Globus pallidus (tissue), 1 donor: ENCODE data around the gene B9D2.
"Not testable (repeated sequence)": the region's sequence is repeated elsewhere in the genome, so short reads cannot be mapped to it uniquely, and the experiment has no call there.

ENCODE experiments used
- DNase-seq: peaks from one replicate; pipeline ENCODE4 v3.0.0-alpha.2; 2015; ENCODE audit warnings: low spot score

B9D2 gene, protein sequence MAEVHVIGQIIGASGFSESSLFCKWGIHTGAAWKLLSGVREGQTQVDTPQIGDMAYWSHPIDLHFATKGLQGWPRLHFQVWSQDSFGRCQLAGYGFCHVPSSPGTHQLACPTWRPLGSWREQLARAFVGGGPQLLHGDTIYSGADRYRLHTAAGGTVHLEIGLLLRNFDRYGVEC

GRCh38 chr19:41363753-41364523 is at the start of gene B9D2:
Gene B9D2, minus strand, starts transcription at chr19:41364149. Its CDS starts 630 bp downstream, at chr19:41363519.
- peak; percentile 98 for DNase-seq

- DNase-seq, result no peak
Measured at GRCh38 chr19:41412953-41413352, 49.0 kb upstream of the B9D2 start.

GRCh38 chr19:41411968-41412265 is 48.0 kb upstream of the B9D2 start:
- peak; percentile 80 for DNase-seq

GRCh38 chr19:41411100-41411967 is 47.4 kb upstream of the B9D2 start:
- DNase-seq, result no peak

DNA sequence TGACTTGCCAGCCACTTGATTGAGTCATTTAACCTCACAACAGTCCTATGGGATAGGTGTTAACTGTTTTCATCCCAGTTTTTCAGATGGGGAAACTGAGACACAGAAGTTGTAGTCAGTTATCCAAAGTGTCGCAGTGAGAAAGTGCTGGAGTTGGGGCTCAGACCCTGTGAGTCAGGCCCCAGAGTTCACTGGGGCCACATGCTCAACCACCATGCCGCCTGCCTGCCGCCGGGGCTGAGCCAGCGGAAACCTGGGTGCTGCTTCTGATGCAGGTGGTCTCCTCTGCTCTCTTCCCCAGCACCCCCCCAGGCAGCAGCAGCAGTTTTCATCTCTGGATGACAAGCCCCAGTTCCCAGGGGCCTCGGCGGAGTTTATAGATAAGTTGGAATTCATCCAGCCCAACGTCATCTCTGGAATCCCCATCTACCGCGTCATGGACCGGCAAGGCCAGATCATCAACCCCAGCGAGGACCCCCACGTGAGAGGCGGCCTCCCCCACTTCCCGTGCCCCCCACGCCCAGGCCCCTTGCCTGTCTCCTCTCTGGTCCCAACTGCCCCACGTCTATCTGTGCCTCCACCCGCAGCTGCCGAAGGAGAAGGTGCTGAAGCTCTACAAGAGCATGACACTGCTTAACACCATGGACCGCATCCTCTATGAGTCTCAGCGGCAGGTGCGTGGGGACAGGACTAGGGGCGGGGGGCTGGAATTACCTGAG is 46.5 kb upstream of the B9D2 start:
- DNase-seq, result no peak

GRCh38 chr19:41409288-41409687 is 45.3 kb upstream of the B9D2 start:
- no peak for DNase-seq

DNA sequence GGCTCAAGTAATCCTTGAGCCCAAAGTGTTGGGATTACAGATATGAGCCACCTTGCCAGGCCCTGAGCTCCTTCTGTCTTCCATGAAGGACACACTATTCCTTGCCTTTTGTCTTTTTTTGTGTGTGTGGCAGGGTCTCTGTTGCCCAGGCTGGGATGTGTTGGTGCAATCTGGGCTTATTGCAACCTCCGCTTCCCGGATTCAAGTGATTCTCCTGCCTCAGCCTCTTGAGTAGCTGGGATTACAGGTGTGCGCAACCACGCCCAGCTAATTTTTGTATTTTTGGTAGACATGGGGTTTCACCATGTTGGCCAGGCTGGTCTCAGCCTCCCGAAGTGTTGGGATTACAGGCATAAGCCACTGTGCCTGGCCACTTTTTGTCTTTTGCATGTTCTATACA is 44.9 kb upstream of the B9D2 start:
- not testable (repeated sequence) for DNase-seq

- no peak for DNase-seq
Measured at GRCh38 chr19:41408256-41408655, 44.3 kb upstream of the B9D2 start.

- no peak for DNase-seq
Measured at GRCh38 chr19:41407271-41407670, 43.3 kb upstream of the B9D2 start.

- DNase-seq, result no peak
Measured at GRCh38 chr19:41405776-41406175, 41.8 kb upstream of the B9D2 start.

DNA sequence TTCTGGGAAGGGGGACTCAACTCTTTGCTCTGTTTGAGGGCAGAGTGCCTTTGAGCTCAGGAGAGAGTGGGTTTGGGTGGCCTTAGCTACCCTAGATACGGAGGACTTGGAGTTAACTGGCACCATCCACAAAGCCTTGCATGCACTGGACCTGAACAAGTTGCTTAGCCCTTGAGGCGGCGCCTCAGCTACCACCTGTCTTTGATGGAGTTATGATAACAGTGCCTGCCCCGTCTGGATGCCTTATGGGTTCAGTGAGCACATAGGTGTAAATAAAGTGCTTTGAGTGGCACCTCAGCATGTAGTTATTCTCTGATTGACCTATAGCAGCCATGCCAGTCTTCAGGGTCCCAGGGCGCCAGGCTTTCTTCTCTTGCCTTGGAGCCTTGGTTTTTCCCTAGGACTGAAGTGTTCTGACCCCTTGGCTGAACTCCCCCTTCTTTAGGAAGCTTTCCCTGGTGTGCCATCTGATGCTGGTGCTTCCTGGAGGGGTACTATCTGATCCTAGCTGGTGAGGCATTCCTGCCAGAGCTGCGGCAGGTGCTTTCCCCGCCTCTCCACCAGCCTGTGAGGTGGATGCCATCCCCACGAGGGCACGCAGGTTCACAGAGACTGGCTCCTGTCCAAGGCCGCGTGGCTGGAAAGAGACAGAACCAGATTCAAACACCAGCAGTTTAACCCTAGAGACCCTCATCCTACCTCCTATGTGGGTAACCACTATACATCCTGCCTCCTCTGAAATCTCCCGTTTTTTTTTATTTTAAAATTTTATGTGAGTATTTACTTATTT is 39.4 kb upstream of the B9D2 start:
- no peak for DNase-seq

DNA sequence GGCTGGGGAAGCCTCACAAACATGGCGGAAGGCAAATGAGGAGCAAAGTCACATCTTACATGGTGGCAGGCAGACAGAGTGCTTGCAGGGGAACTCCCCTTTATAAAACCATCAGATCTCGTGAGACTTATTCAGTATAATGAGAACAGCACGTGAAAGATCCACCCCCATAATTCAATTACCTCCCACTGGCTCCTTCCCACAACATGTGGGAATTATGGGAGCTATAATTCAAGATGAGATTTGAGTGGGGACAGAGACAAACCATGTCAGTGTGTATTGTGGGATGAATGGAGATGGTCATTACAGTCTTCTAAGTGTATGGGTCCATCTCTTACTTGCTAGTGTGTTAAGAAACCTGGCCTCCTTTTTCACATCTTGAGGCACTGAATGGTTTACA is 38.1 kb upstream of the B9D2 start:
- DNase-seq, result no peak

DNA sequence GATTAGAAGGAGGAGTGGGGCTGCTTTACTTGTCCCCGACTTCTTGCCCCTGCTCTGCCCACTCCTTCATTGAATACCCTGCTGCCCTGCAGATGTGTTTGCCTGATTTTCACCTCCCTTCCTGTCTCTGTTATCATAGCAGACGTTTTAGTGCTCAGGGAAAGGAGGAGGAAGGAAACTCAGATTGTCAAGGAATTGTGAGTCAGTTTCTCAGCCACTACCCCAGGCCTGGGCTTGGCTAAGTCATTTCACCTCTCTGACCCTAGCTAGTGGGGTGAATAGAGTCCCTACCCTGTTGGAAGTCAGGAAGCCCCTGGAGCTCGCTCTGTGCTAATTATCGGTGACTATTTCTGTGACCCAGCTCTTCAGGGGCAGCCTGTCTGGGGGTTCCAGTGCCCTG is 37.5 kb upstream of the B9D2 start:
- no peak for DNase-seq

GRCh38 chr19:41399525-41399924 is 35.6 kb upstream of the B9D2 start:
- DNase-seq, result no peak

GRCh38 chr19:41399091-41399490 is 35.1 kb upstream of the B9D2 start:
- no peak for DNase-seq

DNA sequence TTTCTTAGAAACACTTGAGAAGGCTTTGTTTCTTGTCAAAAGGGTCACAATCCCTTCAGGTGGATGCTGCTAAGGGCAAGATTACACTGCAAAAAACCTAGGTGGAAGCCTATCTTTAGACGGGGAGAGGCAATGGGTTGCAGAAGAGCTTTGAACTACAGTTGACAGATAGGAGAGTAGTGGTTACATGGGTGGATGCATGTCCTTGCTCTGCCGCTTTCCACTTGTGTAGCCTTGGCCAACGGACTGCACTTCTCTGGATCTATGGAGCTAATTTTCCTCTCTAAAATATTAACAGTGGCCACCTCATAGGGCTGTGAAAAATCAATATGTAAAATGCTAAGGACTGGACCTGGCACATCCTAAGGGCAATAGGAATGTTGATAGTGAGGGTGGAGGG is 34.6 kb upstream of the B9D2 start:
- no peak for DNase-seq

- no peak for DNase-seq
Measured at GRCh38 chr19:41398050-41398418, 34.1 kb upstream of the B9D2 start.

GRCh38 chr19:41397086-41398049 is 33.4 kb upstream of the B9D2 start, which contains the start of the genes BCKDHA and EXOSC5:
Gene BCKDHA, plus strand, starts transcription at chr19:41397818. Its CDS starts 10 bp downstream, at chr19:41397828.
Gene EXOSC5, minus strand, starts transcription at chr19:41397359. Its CDS starts 31 bp downstream, at chr19:41397328.
- DNase-seq, result peak; percentile 99

- no peak for DNase-seq
Measured at GRCh38 chr19:41395355-41395754, 31.4 kb upstream of the B9D2 start.

DNA sequence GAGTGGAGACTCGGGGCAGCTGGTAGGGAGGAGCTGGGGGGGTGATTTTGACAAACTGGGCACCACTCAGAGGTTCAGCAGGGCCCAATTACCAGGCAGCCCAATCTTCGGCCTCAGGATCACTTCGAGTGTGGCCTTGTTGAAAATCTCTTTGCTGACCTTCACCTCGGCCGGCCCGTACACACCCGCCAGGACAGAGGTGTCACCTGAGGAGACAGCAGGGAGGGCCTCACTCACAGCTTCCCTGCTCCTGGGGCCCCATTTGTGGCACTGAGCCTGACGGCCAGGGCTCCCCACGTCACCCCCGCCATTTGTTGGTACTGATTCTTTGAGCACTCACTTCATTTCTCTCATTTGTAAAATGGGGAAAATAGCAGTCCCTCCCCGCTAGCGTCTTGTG is 28.8 kb upstream of the B9D2 start:
- DNase-seq, result no peak
